Neural cell (in vitro differentiated cells): ENCODE data around the gene STX7.

Experiments used
- CTCF ChIP-seq: fragments of 450-650 bp; IDR thresholded peaks from 2 replicates; pipeline ENCODE4 v1.5.1; 2014; ENCODE audit warnings: antibody characterized with exemption, mild to moderate bottlenecking, moderate library complexity; ENCODE audit not compliant: poor library complexity, severe bottlenecking
- EP300 ChIP-seq: fragments of 450-650 bp; conservative IDR thresholded peaks from 2 replicates; pipeline ENCODE4 v1.6.1; 2014; ENCODE audit warnings: antibody characterized with exemption, mild to moderate bottlenecking, moderate library complexity; ENCODE audit not compliant: poor library complexity, severe bottlenecking
- POLR2AphosphoS5 ChIP-seq: IDR thresholded peaks from 2 replicates; pipeline ENCODE4 v1.6.1; 2012
- RAD21 ChIP-seq: fragments of 450-650 bp; conservative IDR thresholded peaks from 2 replicates; pipeline ENCODE4 v1.6.1; 2014; ENCODE audit warnings: antibody characterized with exemption, mild to moderate bottlenecking, moderate library complexity
- SMC3 ChIP-seq: fragments of 450-650 bp; conservative IDR thresholded peaks from 2 replicates; pipeline ENCODE4 v1.6.1; 2014; ENCODE audit warnings: antibody characterized with exemption, mild to moderate bottlenecking, moderate library complexity; ENCODE audit not compliant: poor library complexity
- TAF1 ChIP-seq: IDR thresholded peaks from 2 replicates; pipeline ENCODE4 v1.6.1; 2012; ENCODE audit warnings: low read depth
- TF ChIP-seq, protein P1 (sequence below): IDR thresholded peaks from 2 replicates; pipeline ENCODE4 v1.6.1; 2012; ENCODE audit warnings: borderline replicate concordance

DNA sequence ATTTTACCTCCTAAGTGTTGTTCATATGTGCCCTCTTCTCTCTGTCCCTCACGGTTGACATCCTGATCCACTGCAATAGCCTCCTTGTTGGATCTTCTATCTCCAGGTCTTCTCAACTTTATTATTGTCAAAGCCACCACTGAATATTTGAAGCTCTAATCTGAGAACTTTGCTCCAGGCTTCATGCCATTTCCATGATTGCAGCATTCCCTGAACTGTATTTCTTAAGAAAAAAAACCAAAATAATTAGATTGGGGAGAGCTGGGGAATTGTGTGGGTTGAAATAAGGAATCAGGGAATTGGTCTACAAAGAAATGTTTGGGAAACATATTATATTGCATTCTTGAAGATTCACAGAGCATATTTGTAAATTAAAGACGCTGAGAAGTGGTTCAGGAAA, 2.5 kb upstream of the STX7 start:
- TF ChIP-seq TAF1 (no peak), RAD21 (no peak), CTCF (no peak), SMC3 (no peak), POLR2AphosphoS5 (no peak), EP300 (no peak)
- TF ChIP-seq, protein P1, sequence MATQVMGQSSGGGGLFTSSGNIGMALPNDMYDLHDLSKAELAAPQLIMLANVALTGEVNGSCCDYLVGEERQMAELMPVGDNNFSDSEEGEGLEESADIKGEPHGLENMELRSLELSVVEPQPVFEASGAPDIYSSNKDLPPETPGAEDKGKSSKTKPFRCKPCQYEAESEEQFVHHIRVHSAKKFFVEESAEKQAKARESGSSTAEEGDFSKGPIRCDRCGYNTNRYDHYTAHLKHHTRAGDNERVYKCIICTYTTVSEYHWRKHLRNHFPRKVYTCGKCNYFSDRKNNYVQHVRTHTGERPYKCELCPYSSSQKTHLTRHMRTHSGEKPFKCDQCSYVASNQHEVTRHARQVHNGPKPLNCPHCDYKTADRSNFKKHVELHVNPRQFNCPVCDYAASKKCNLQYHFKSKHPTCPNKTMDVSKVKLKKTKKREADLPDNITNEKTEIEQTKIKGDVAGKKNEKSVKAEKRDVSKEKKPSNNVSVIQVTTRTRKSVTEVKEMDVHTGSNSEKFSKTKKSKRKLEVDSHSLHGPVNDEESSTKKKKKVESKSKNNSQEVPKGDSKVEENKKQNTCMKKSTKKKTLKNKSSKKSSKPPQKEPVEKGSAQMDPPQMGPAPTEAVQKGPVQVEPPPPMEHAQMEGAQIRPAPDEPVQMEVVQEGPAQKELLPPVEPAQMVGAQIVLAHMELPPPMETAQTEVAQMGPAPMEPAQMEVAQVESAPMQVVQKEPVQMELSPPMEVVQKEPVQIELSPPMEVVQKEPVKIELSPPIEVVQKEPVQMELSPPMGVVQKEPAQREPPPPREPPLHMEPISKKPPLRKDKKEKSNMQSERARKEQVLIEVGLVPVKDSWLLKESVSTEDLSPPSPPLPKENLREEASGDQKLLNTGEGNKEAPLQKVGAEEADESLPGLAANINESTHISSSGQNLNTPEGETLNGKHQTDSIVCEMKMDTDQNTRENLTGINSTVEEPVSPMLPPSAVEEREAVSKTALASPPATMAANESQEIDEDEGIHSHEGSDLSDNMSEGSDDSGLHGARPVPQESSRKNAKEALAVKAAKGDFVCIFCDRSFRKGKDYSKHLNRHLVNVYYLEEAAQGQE = no peak
